Lower leg skin (tissue), 3 donors: Measurements from ENCODE around the gene STPG2.

Experiments used
- POLR2A ChIP-seq, 2 donors: fragments of 450-650 bp; IDR thresholded peaks; one replicate each; pipeline ENCODE4 v1.6.1; 2016 to 2017; ENCODE audit warnings: antibody characterized with exemption in 2 of 2, mild to moderate bottlenecking in 1 of 2, moderate library complexity in 1 of 2
- TF ChIP-seq, protein P1 (sequence below), 3 donors: fragments of 450-650 bp; IDR thresholded peaks; one replicate each; pipeline ENCODE4 v1.5.1; 2016; ENCODE audit warnings: antibody characterized with exemption in 3 of 3, mild to moderate bottlenecking in 3 of 3, moderate library complexity in 2 of 3

DNA sequence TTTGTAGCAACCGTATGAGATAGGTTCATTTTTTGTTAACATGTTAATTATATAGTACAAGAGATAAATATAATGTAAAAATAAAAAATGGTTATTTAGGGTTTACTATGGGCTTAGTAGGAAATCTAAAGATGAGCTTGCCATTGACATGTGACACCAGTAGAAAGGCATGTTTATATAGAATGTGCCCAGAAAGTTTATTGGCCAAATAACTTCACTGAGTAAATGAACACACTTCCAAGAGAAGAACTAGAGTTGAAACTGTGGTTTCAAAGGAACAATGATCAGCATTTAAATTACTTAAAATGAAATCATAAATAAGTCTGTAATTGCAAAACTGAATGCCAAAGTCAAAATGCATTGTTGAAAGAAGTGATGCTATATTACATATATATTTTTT, 503.3 kb downstream of the STPG2 start:
- TF ChIP-seq, protein P1, sequence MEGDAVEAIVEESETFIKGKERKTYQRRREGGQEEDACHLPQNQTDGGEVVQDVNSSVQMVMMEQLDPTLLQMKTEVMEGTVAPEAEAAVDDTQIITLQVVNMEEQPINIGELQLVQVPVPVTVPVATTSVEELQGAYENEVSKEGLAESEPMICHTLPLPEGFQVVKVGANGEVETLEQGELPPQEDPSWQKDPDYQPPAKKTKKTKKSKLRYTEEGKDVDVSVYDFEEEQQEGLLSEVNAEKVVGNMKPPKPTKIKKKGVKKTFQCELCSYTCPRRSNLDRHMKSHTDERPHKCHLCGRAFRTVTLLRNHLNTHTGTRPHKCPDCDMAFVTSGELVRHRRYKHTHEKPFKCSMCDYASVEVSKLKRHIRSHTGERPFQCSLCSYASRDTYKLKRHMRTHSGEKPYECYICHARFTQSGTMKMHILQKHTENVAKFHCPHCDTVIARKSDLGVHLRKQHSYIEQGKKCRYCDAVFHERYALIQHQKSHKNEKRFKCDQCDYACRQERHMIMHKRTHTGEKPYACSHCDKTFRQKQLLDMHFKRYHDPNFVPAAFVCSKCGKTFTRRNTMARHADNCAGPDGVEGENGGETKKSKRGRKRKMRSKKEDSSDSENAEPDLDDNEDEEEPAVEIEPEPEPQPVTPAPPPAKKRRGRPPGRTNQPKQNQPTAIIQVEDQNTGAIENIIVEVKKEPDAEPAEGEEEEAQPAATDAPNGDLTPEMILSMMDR (IDR thresholded peaks at IDR 0.05) = no peak
- TF ChIP-seq POLR2A (IDR thresholded peaks at IDR 0.05) = no peak
